GM12878 (cell line): ENCODE data around the gene AGK. TPM values are rescaled to one million over a fixed set of nuclear protein-coding genes. Genes with fewer than 3 reads are reported as not detected.
A peak's percentile ranks its signal among the peaks of the same experiment; 100 is the strongest.

Experiments
- ATAC-seq: fragments of 200-7000 bp; cut with Tn5 transposase; 3 replicates; pipeline ENCODE4 v1.9.1; 2020; ENCODE audit warnings: mild to moderate bottlenecking, moderate library complexity
- BruUV-seq: library from RNA; stranded (reverse); fragments of 400-500 nt; replicated peaks from 2 replicates; lab custom pipeline; 2021; lab: Mats Ljungman, UMichigan
- CTCF ChIA-PET: fragments of 300-600 bp; sonication (Branson Sonifier 250); formaldehyde crosslinking; extraction: SDS; loops from one replicate; lab custom pipeline; 2021; ENCODE audit warnings: inconsistent platforms; lab: Yijun Ruan, JAX
- POLR2A ChIA-PET: fragments of 350-600 bp; formaldehyde crosslinking; extraction: SDS; loops from one replicate; lab custom pipeline; 2021; ENCODE audit warnings: inconsistent platforms; lab: Charles Lee
- RAD21 ChIA-PET: fragments of 300-600 bp; sonication (Branson Sonifier 250); formaldehyde crosslinking; loops from one replicate; lab custom pipeline; 2023; ENCODE audit warnings: antibody characterized with exemption; ENCODE audit not compliant: unreplicated experiment; lab: Charles Lee
- SMC1A ChIA-PET: fragments of 300-600 bp; sonication (Branson Sonifier 250); formaldehyde crosslinking; loops from one replicate; lab custom pipeline; 2023; ENCODE audit not compliant: unreplicated experiment, uncharacterized antibody; lab: Charles Lee
- DNase-seq: peaks from one replicate; pipeline ENCODE4 v3.0.0-alpha.2; 2011; ENCODE audit warnings: low read depth, low spot score
- FAIRE-seq: peaks from 3 replicates; lab custom pipeline; 2011; peaks lifted over from hg19 to GRCh38; lab: Jason Lieb, UNC
- H2AFZ ChIP-seq: 2 replicates; pipeline ENCODE4 v1.6.0; 2011; ENCODE audit warnings: low read depth, low read length, control low read depth; ENCODE audit not compliant: control insufficient read depth
- H3K27ac ChIP-seq: 2 replicates; pipeline ENCODE4 v1.5.1; 2011; ENCODE audit warnings: control low read depth; ENCODE audit not compliant: control insufficient read depth, insufficient read depth
- H3K27me3 ChIP-seq, 2 experiments: replicated peaks in 1 of 2; 2 replicates each; pipeline versions ENCODE4 v1.6.0 to v1.6.1; 2011; ENCODE audit warnings: low read length in 1 of 2; ENCODE audit not compliant: control insufficient read depth in 2 of 2, insufficient read depth in 2 of 2
- H3K36me3 ChIP-seq, 2 experiments: 2 replicates each; pipeline ENCODE4 v1.5.1; 2011; ENCODE audit warnings: low read length in 1 of 2; ENCODE audit not compliant: control insufficient read depth in 2 of 2, insufficient read depth in 2 of 2
- H3K4me1 ChIP-seq: 2 replicates; pipeline ENCODE4 v1.6.1; 2011; ENCODE audit warnings: mild to moderate bottlenecking, low read length, moderate library complexity, mixed read lengths; ENCODE audit not compliant: control insufficient read depth, insufficient read depth
- H3K4me2 ChIP-seq: 2 replicates; pipeline ENCODE4 v1.6.0; 2011; ENCODE audit warnings: control low read depth; ENCODE audit not compliant: control insufficient read depth, insufficient read depth
- H3K4me3 ChIP-seq: fragments of 200-600 bp; sonication (generic); 2 replicates; pipeline ENCODE4 v1.5.1; 2016
- H3K79me2 ChIP-seq: 2 replicates; pipeline ENCODE4 v1.6.0; 2011; ENCODE audit warnings: low read length; ENCODE audit not compliant: control insufficient read depth, insufficient read depth
- H3K9ac ChIP-seq: 2 replicates; pipeline ENCODE4 v1.8.0; 2011; ENCODE audit warnings: low read length, control low read depth, mixed read lengths; ENCODE audit not compliant: control insufficient read depth, insufficient read depth
- H3K9me3 ChIP-seq: replicated peaks from 3 replicates; pipeline ENCODE4 v1.5.1; 2011; ENCODE audit warnings: mild to moderate bottlenecking, low read length; ENCODE audit not compliant: control insufficient read depth, insufficient read depth
- H4K20me1 ChIP-seq: 2 replicates; pipeline ENCODE4 v1.6.0; 2011; ENCODE audit not compliant: control insufficient read depth, insufficient read depth
- BRCA1 ChIP-seq: IDR thresholded peaks from 2 replicates; pipeline ENCODE4 v1.6.1; 2011; ENCODE audit warnings: low read depth, low read length, improper control_type of control experiment
- JUND ChIP-seq: IDR thresholded peaks from 2 replicates; pipeline ENCODE4 v1.6.1; 2012; ENCODE audit warnings: low read depth, mild to moderate bottlenecking, low read length, improper control_type of control experiment, moderate library complexity
- RAD21 ChIP-seq: IDR thresholded peaks from 2 replicates; pipeline ENCODE4 v1.6.1; 2011; ENCODE audit warnings: mild to moderate bottlenecking, low read depth, low read length, moderate library complexity; ENCODE audit not compliant: insufficient read depth
- SMAD1 ChIP-seq: fragments of 450-650 bp; IDR thresholded peaks from 2 replicates; pipeline ENCODE4 v1.6.1; 2018; ENCODE audit warnings: mild to moderate bottlenecking, low read depth; ENCODE audit not compliant: partially characterized antibody
- SMARCA5 ChIP-seq: fragments of 450-650 bp; IDR thresholded peaks from 2 replicates; pipeline ENCODE4 v1.6.1; 2017; ENCODE audit warnings: mild to moderate bottlenecking
- SMC3 ChIP-seq: IDR thresholded peaks from 2 replicates; pipeline ENCODE4 v1.6.1; 2011; ENCODE audit warnings: low read length, improper control_type of control experiment, borderline replicate concordance
- YY1 ChIP-seq: IDR thresholded peaks from 2 replicates; pipeline ENCODE4 v1.6.1; 2011; ENCODE audit warnings: low read depth, mild to moderate bottlenecking, low read length
- WGBS: methylation state at CpG from one replicate; pipeline ENCODE4 v1.1.6; 2016; ENCODE audit warnings: low lambda C conversion rate; ENCODE audit not compliant: insufficient replicate concordance, insufficient coverage; ENCODE audit errors: missing lambda C conversion rate; 5-methylcytosine and 5-hydroxymethylcytosine counted together
- in situ Hi-C: fragments of 300-500 bp; cut with MboI; formaldehyde crosslinking; loops from 9 replicates; pipeline ENCODE4 v1.14.3; 2018; ENCODE audit warnings: mixed read lengths
- intact Hi-C: fragments of 100-400 bp; cut with micrococcal nuclease; formaldehyde crosslinking; loops from one replicate; pipeline ENCODE4 v1.14.2; 2022; ENCODE audit not compliant: unreplicated experiment
- polyA plus RNA-seq, 11 experiments: library from polyadenylated mRNA; depleted of rRNA in 4 of 11; unstranded in 6 of 11; stranded (reverse) in 5 of 11; fragments of >200 nt; fragmentation: Nextera tagmentation in 4 of 11; fragmentation: Illumina TruSeq in 1 of 11; extraction: Ambion mirVana in 4 of 11; extraction: Trizol in 1 of 11; gene quantifications; 1 replicate in 1 of 11; 2 replicates in 10 of 11; pipeline versions ENCODE4 v1.2.1 to v1.2.3, GENCODE V29; 2011 to 2016; ENCODE audit warnings: inconsistent platforms in 2 of 11, missing spikeins in 2 of 11, low read depth in 1 of 11
- total RNA-seq, 4 experiments: library from RNA; depleted of rRNA in 3 of 4; stranded (reverse); fragments of >200 nt in 3 of 4; fragmentation: Illumina TruSeq in 1 of 4; extraction: Trizol in 1 of 4; gene quantifications; 2 replicates each; pipeline versions ENCODE4 v1.2.1 to v1.2.3, GENCODE V29; 2013 to 2021
- TF ChIP-seq, protein P1 (sequence below): fragments of 450-650 bp; formaldehyde crosslinking; IDR thresholded peaks from 2 replicates; pipeline ENCODE4 v1.5.0; 2022; ENCODE audit warnings: mild to moderate bottlenecking, missing genetic modification characterization
- TF ChIP-seq, protein P2 (sequence below): IDR thresholded peaks from 2 replicates; pipeline ENCODE4 v1.6.1; 2012; ENCODE audit warnings: mild to moderate bottlenecking, low read depth, low read length
- TF ChIP-seq, protein P3 (sequence below), 3 experiments: IDR thresholded peaks in 2 of 3; conservative IDR thresholded peaks in 1 of 3; 2 replicates each; pipeline ENCODE4 v1.5.1; 2011; ENCODE audit warnings: low read depth in 3 of 3, low read length in 3 of 3, mild to moderate bottlenecking in 3 of 3, control low read depth in 2 of 3, moderate library complexity in 2 of 3, inconsistent platforms in 1 of 3, mixed read lengths in 1 of 3; ENCODE audit not compliant: control insufficient read depth in 2 of 3, insufficient read depth in 1 of 3; ENCODE audit errors: extremely low read depth in 1 of 3

The AGK gene
- total and polyA plus RNA-seq, 10 of the 15 experiments (the other 5 are each of a cell fraction or from before 2014, with no cell fraction given): 32.5 to 85.6 (median 47.8) TPM

DNA sequence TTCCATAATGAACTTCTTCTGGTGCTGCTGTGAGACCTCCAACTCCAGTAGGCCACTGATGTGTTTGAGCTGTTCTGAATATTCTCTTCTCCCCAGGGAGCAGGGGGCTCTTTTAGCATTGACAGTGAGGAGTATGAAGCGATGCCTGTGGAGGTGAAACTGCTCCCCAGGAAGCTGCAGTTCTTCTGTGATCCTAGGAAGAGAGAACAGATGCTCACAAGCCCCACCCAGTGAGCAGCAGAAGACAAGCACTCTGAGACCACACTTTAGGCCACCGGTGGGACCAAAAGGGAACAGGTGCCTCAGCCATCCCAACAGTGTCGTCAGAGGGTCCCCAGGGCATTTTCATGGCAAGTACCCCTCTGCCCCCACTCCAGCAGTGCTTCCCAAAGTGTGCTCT, 101.5 kb downstream of the AGK start (continued):
- TF ChIP-seq, protein P1, sequence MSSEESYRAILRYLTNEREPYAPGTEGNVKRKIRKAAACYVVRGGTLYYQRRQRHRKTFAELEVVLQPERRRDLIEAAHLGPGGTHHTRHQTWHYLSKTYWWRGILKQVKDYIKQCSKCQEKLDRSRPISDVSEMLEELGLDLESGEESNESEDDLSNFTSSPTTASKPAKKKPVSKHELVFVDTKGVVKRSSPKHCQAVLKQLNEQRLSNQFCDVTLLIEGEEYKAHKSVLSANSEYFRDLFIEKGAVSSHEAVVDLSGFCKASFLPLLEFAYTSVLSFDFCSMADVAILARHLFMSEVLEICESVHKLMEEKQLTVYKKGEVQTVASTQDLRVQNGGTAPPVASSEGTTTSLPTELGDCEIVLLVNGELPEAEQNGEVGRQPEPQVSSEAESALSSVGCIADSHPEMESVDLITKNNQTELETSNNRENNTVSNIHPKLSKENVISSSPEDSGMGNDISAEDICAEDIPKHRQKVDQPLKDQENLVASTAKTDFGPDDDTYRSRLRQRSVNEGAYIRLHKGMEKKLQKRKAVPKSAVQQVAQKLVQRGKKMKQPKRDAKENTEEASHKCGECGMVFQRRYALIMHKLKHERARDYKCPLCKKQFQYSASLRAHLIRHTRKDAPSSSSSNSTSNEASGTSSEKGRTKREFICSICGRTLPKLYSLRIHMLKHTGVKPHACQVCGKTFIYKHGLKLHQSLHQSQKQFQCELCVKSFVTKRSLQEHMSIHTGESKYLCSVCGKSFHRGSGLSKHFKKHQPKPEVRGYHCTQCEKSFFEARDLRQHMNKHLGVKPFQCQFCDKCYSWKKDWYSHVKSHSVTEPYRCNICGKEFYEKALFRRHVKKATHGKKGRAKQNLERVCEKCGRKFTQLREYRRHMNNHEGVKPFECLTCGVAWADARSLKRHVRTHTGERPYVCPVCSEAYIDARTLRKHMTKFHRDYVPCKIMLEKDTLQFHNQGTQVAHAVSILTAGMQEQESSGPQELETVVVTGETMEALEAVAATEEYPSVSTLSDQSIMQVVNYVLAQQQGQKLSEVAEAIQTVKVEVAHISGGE (CRISPR knock-in tag): no peak

DNA sequence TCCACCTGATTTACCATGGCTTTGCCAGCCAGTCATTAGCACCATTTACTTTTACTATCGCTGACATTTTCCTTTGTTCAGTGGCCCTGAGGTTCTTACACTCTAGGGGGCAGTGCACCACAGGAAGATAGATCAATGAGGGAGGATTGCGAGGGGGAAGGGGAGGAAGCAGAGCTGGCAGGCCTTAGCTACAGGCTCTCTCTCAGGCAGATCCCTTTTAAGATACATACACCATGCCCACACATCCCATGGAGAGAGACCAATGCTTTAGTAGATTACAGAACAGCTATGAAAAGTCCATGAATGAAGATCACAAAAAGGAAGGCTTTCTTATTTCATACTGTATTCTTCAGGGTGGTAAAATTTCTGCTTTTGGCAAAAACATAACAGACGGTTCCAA, 103.3 kb downstream of the AGK start:
- ChIA-PET CTCF (interaction anchor here (0.7 to 8.9 kb wide), 43 partner anchors 8 to 979 kb away, joined by 3 to 121 read pairs (median 5); partner anchors contain the start of genes DENND11, SSBP1 and WEE2), RAD21 (interaction anchor here (0.6 to 4.1 kb wide), 10 partner anchors 47 to 179 kb away, joined by 3 to 33 read pairs (median 5); partner anchors contain the start of genes DENND11 and SSBP1), SMC1A (interaction anchor here (0.9 to 5.2 kb wide), 19 partner anchors 11 to 132 kb away, joined by 3 to 36 read pairs (median 6); partner anchors contain the start of genes AGK, SSBP1 and WEE2), POLR2A (interaction anchor here (0.9 to 2.1 kb wide), 3 partner anchors 48 to 83 kb away, joined by 3 to 5 read pairs (median 4); partner anchors contain the start of gene SSBP1)
- no peak overlapping the region for H2AFZ ChIP-seq
- 50% methylated on average over 3 of the region's 3 CpGs for WGBS
- intact Hi-C loops: loop anchor here (1.0 to 10.0 kb wide), 3 partner anchors 84 to 400 kb away; partner anchors contain the start of gene SSBP1
- no peaks in the 10 kb centered on the region for H3K9me3 ChIP-seq
- peak; percentile 73 for FAIRE-seq
- H3K9ac ChIP-seq: no peak overlapping the region
- H3K27me3 ChIP-seq: no peaks in the 10 kb centered on the region
- H3K4me2 ChIP-seq: no peak overlapping the region
- H3K4me1 ChIP-seq: peaks cover 3% of the 10 kb centered on the region
- H3K36me3 ChIP-seq: peaks cover 2 to 10% of the 10 kb centered on the region in 2 experiments; a peak in 3 of 4 replicates
- in situ Hi-C loops: loop anchor here (10.0 kb wide), 1 partner anchor 640 kb away; the partner anchor contains the start of gene MRPS33
- BruUV-seq: no TSS peak
- no peaks in the 10 kb centered on the region for H3K79me2 ChIP-seq
- no peak overlapping the region for H3K4me3 ChIP-seq
- peak; percentile 87 for ATAC-seq
- H4K20me1 ChIP-seq: no peaks in the 10 kb centered on the region
- DNase-seq: peak; percentile 23
- H3K27ac ChIP-seq: no peak overlapping the region
- TF ChIP-seq RAD21: peak; percentile 94
- no peak for TF ChIP-seq JUND
- TF ChIP-seq, protein P2, sequence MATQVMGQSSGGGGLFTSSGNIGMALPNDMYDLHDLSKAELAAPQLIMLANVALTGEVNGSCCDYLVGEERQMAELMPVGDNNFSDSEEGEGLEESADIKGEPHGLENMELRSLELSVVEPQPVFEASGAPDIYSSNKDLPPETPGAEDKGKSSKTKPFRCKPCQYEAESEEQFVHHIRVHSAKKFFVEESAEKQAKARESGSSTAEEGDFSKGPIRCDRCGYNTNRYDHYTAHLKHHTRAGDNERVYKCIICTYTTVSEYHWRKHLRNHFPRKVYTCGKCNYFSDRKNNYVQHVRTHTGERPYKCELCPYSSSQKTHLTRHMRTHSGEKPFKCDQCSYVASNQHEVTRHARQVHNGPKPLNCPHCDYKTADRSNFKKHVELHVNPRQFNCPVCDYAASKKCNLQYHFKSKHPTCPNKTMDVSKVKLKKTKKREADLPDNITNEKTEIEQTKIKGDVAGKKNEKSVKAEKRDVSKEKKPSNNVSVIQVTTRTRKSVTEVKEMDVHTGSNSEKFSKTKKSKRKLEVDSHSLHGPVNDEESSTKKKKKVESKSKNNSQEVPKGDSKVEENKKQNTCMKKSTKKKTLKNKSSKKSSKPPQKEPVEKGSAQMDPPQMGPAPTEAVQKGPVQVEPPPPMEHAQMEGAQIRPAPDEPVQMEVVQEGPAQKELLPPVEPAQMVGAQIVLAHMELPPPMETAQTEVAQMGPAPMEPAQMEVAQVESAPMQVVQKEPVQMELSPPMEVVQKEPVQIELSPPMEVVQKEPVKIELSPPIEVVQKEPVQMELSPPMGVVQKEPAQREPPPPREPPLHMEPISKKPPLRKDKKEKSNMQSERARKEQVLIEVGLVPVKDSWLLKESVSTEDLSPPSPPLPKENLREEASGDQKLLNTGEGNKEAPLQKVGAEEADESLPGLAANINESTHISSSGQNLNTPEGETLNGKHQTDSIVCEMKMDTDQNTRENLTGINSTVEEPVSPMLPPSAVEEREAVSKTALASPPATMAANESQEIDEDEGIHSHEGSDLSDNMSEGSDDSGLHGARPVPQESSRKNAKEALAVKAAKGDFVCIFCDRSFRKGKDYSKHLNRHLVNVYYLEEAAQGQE: no peak
- TF ChIP-seq SMC3: peak; percentile 65
- no peak for TF ChIP-seq BRCA1
- no peak for TF ChIP-seq SMAD1
- TF ChIP-seq, protein P3, sequence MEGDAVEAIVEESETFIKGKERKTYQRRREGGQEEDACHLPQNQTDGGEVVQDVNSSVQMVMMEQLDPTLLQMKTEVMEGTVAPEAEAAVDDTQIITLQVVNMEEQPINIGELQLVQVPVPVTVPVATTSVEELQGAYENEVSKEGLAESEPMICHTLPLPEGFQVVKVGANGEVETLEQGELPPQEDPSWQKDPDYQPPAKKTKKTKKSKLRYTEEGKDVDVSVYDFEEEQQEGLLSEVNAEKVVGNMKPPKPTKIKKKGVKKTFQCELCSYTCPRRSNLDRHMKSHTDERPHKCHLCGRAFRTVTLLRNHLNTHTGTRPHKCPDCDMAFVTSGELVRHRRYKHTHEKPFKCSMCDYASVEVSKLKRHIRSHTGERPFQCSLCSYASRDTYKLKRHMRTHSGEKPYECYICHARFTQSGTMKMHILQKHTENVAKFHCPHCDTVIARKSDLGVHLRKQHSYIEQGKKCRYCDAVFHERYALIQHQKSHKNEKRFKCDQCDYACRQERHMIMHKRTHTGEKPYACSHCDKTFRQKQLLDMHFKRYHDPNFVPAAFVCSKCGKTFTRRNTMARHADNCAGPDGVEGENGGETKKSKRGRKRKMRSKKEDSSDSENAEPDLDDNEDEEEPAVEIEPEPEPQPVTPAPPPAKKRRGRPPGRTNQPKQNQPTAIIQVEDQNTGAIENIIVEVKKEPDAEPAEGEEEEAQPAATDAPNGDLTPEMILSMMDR (IDR thresholded peaks at IDR 0.05 in 2 of 3, conservative IDR thresholded peaks at IDR 0.05 in 1 of 3; ENCODE audit: control insufficient read depth in 2 of 3, extremely low read depth in 1 of 3, insufficient read depth in 1 of 3, low read depth in 3 of 3, low read length in 3 of 3): peak; percentile 75 to 83 (median 79)
- TF ChIP-seq SMARCA5: 0 out of 2 replicates have a peak, but pooled peaks have one; percentile 15
- peak; percentile 63; the same call in 1 of the 2 replicates for TF ChIP-seq YY1
